Activated naive CD8-positive, alpha-beta T cell treated with anti-CD3 and anti-CD28 coated beads for 36 hours (primary cell): ENCODE data around the gene TBX18. TPM values are rescaled to one million over a fixed set of nuclear protein-coding genes. Genes with fewer than 3 reads are reported as not detected.

Experiments used
- DNase-seq: peaks from one replicate; pipeline ENCODE4 v3.0.0; 2021
- H3K27ac Mint-ChIP-seq: one replicate; pipeline ENCODE4 v1.8.0; 2022; ENCODE audit warnings: mild to moderate bottlenecking, moderate library complexity, mixed read lengths
- H3K27me3 Mint-ChIP-seq: one replicate; pipeline ENCODE4 v1.8.0; 2022; ENCODE audit warnings: mild to moderate bottlenecking, mixed read lengths
- H3K36me3 Mint-ChIP-seq: one replicate; pipeline ENCODE4 v1.8.0; 2021; ENCODE audit warnings: mild to moderate bottlenecking, mixed read lengths
- H3K4me1 Mint-ChIP-seq: one replicate; pipeline ENCODE4 v1.8.0; 2021; ENCODE audit warnings: mixed read lengths
- H3K4me3 Mint-ChIP-seq: one replicate; pipeline ENCODE4 v1.8.0; 2022; ENCODE audit warnings: mild to moderate bottlenecking, moderate library complexity, mixed read lengths
- H3K9me3 Mint-ChIP-seq: one replicate; pipeline ENCODE4 v1.8.0; 2022; ENCODE audit warnings: mixed read lengths
- total RNA-seq, 2 experiments: library from RNA; stranded (reverse); gene quantifications; one replicate each; pipeline ENCODE4 v1.2.3, GENCODE V29; 2021

Gene TBX18
- total RNA-seq, 2 experiments from 2014 or later, result not detected

- no peaks in the 10 kb centered on the region for H3K27me3 Mint-ChIP-seq
- no peaks in the 10 kb centered on the region for H3K9me3 Mint-ChIP-seq
- no peaks in the 10 kb centered on the region for H3K4me1 Mint-ChIP-seq
- DNase-seq, result no peak
- H3K36me3 Mint-ChIP-seq, result no peaks in the 10 kb centered on the region
- H3K4me3 Mint-ChIP-seq, result no peak overlapping the region
- H3K27ac Mint-ChIP-seq, result no peak overlapping the region
Measured at GRCh38 chr6:84645563-84646266, 118.7 kb downstream of the TBX18 start.

GRCh38 chr6:84645000-84645399, 119.4 kb downstream of the TBX18 start:
- Mint-ChIP-seq H3K27ac (no peak overlapping the region), H3K4me3 (no peak overlapping the region)

GRCh38 chr6:84643778-84644177, 120.6 kb downstream of the TBX18 start:
- Mint-ChIP-seq H3K36me3 (no peaks in the 10 kb centered on the region), H3K4me1 (no peaks in the 10 kb centered on the region), H3K27ac (no peak overlapping the region), H3K9me3 (no peaks in the 10 kb centered on the region), H3K4me3 (no peak overlapping the region), H3K27me3 (no peaks in the 10 kb centered on the region)
- no peak for DNase-seq

More at GRCh38 chr6:84645000-84645399, 119.4 kb downstream of the TBX18 start:
- DNase-seq, result no peak
- Mint-ChIP-seq H3K4me1 (no peaks in the 10 kb centered on the region), H3K27me3 (no peaks in the 10 kb centered on the region), H3K9me3 (no peaks in the 10 kb centered on the region), H3K36me3 (no peaks in the 10 kb centered on the region)

GRCh38 chr6:84641076-84641475, 123.3 kb downstream of the TBX18 start:
- no peaks in the 10 kb centered on the region for H3K27me3 Mint-ChIP-seq
- H3K9me3 Mint-ChIP-seq, result peaks cover 8% of the 10 kb centered on the region

GRCh38 chr6:84639396-84639795, 125.0 kb downstream of the TBX18 start:
- H3K4me1 Mint-ChIP-seq, result no peaks in the 10 kb centered on the region
- no peaks in the 10 kb centered on the region for H3K36me3 Mint-ChIP-seq
- H3K27ac Mint-ChIP-seq, result no peak overlapping the region
- H3K4me3 Mint-ChIP-seq, result no peak overlapping the region
- H3K9me3 Mint-ChIP-seq, result peaks cover 8% of the 10 kb centered on the region
- DNase-seq, result no peak
- no peaks in the 10 kb centered on the region for H3K27me3 Mint-ChIP-seq

More at GRCh38 chr6:84641076-84641475, 123.3 kb downstream of the TBX18 start:
- H3K4me3 Mint-ChIP-seq, result no peak overlapping the region
- no peak for DNase-seq
- H3K4me1 Mint-ChIP-seq, result no peaks in the 10 kb centered on the region
- H3K27ac Mint-ChIP-seq, result no peak overlapping the region
- H3K36me3 Mint-ChIP-seq, result no peaks in the 10 kb centered on the region

- H3K36me3 Mint-ChIP-seq, result no peaks in the 10 kb centered on the region
- H3K4me3 Mint-ChIP-seq, result no peak overlapping the region
- H3K27ac Mint-ChIP-seq, result no peak overlapping the region
- no peaks in the 10 kb centered on the region for H3K4me1 Mint-ChIP-seq
- H3K9me3 Mint-ChIP-seq, result peaks cover 9% of the 10 kb centered on the region
- H3K27me3 Mint-ChIP-seq, result no peaks in the 10 kb centered on the region
- no peak for DNase-seq
Measured at GRCh38 chr6:84638286-84638685, 126.1 kb downstream of the TBX18 start.
